HG02840 (cell line): Measurements from ENCODE around the gene DEFB112.

Experiments used
- ATAC-seq: cut with Tn5 transposase; IDR thresholded peaks from one replicate; pipeline ENCODE4 v1.9.1; 2021; ENCODE audit warnings: mild to moderate bottlenecking, moderate library complexity, moderate number of reproducible peaks; ENCODE audit not compliant: unreplicated experiment, low FRiP score

DEFB112 gene

GRCh38 chr6:50003139-50003538 lies 46.6 kb downstream of the DEFB112 start:
- no peak for ATAC-seq

DNA sequence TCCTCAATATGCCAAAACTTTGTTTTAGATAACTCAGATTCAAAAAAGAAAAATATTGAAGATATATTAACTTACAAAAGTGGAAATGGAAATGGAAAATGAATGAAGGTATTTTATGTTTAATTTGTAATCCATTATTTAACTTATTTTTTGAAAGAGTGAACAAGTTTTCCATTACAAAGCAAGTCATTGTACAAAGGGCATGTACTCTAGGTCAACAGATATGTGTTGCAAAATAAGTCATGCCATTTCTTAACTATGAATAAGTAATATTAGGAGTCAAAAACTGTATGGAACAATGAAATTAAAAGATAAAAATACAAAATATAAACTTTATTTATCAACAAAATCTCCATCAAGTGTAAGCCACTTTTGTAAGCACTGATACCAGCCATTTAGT lies 54.5 kb downstream of the DEFB112 start:
- no peak for ATAC-seq
